Measurements from ENCODE around the gene DMRTC2.

GRCh38 chr19:41882568-41883462 is 38.0 kb downstream of the DMRTC2 start, which contains the start of gene ARHGEF1:
- TF ChIP-seq POLR2A (IDR thresholded peaks at IDR 0.05; ENCODE audit: low read length): no peak
- TF ChIP-seq GATA1 (IDR thresholded peaks at IDR 0.05; ENCODE audit: low read depth, low read length): no peak

Data from erythroblast (primary cell).